GM10266 (cell line): ENCODE data around the gene CTSA.

Source experiments
- DNase-seq: peaks from one replicate; pipeline ENCODE4 v3.0.0; 2012; ENCODE audit errors: extremely low spot score
- TF ChIP-seq, protein P1 (sequence below): IDR thresholded peaks from 2 replicates; pipeline ENCODE4 v1.5.1; 2012; ENCODE audit warnings: mild to moderate bottlenecking, low read depth; ENCODE audit not compliant: control insufficient read depth, insufficient read depth; ENCODE audit errors: missing control alignments

The CTSA gene

DNA sequence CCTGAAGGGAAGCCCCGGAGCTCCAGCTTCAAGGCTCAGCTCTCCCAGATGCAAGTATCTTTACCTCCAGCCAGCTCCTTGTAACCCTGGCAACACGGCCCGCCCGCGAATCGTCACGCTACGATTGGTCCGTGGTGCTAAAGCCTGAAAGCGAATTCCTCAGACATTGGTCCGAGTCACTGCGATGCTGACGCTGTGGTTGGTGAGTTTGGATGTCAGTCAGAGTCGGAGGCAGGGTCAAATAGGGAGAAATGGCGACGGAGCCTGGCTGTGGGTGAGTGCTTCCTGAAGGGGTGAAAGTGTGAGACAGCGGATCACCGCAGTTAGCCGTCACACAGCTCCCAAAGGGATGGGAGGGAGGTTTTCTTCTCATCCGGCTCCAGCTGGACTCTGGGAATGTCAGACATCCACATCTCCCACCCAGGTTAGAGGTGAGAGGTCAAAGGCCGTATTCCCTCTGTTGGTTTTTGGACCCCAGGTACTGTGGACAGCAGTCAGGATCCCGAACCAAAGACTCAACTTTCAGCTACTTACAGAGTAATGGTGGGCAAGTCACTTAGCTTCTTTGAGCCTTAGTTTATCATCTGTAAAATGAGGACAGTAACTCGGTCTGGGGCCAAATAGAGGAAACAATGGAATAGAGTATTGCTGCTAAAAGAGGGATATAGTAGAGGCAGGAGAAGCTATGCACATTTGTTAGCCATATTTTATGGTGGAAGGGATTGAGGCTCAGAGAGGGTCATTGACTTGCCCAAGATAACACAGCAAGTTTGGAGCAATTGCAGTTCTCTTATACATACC lies 9.9 kb upstream of the CTSA start, which contains the start of gene ZSWIM1:
Gene ZSWIM1 (plus strand): TSS at position 240 of the 801 bp plus-strand sequence. CDS start 1,366 bp downstream, outside the sequence.
- peak; percentile 97 for DNase-seq
- TF ChIP-seq, protein P1, sequence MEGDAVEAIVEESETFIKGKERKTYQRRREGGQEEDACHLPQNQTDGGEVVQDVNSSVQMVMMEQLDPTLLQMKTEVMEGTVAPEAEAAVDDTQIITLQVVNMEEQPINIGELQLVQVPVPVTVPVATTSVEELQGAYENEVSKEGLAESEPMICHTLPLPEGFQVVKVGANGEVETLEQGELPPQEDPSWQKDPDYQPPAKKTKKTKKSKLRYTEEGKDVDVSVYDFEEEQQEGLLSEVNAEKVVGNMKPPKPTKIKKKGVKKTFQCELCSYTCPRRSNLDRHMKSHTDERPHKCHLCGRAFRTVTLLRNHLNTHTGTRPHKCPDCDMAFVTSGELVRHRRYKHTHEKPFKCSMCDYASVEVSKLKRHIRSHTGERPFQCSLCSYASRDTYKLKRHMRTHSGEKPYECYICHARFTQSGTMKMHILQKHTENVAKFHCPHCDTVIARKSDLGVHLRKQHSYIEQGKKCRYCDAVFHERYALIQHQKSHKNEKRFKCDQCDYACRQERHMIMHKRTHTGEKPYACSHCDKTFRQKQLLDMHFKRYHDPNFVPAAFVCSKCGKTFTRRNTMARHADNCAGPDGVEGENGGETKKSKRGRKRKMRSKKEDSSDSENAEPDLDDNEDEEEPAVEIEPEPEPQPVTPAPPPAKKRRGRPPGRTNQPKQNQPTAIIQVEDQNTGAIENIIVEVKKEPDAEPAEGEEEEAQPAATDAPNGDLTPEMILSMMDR, result no peak

DNA sequence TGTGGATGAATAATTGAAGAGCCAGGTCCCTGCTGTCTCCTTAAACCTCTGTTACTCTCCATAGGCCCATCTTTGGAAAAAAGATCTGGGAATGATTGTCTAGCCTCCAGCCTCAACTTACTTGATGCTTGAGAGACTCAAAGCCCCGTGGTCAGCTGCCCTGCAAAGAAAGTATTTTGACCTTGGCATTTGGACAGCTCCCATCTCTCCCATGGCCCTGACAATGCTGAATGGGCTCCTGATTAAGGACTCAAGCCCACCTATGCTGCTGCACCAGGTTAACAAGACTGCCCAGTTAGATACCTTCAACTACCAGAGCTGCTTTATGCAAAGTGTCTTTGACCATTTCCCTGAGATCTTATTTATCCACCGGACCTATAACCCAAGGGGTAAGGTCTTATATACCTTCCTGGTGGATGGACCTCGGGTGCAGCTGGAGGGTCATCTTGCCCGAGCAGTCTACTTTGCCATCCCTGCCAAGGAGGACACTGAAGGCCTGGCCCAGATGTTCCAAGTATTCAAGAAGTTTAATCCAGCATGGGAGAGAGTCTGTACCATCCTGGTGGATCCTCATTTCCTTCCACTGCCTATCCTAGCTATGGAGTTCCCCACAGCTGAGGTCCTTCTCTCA lies 8.6 kb upstream of the CTSA start:
- TF ChIP-seq, protein P1, result no peak
- no peak for DNase-seq

DNA sequence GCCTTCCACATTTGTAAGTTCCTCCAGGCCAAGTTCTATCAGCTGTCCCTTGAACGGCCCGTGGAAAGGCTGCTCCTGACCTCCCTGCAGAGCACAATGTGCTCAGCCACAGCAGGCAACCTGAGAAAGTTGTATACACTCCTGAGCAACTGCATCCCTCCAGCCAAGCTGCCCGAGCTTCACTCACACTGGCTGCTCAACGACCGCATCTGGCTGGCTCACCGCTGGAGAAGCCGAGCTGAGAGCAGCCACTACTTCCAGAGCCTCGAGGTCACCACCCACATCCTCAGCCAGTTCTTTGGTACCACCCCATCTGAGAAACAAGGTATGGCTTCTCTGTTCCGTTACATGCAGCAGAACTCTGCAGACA lies 8.1 kb upstream of the CTSA start:
- DNase-seq, result no peak

DNA sequence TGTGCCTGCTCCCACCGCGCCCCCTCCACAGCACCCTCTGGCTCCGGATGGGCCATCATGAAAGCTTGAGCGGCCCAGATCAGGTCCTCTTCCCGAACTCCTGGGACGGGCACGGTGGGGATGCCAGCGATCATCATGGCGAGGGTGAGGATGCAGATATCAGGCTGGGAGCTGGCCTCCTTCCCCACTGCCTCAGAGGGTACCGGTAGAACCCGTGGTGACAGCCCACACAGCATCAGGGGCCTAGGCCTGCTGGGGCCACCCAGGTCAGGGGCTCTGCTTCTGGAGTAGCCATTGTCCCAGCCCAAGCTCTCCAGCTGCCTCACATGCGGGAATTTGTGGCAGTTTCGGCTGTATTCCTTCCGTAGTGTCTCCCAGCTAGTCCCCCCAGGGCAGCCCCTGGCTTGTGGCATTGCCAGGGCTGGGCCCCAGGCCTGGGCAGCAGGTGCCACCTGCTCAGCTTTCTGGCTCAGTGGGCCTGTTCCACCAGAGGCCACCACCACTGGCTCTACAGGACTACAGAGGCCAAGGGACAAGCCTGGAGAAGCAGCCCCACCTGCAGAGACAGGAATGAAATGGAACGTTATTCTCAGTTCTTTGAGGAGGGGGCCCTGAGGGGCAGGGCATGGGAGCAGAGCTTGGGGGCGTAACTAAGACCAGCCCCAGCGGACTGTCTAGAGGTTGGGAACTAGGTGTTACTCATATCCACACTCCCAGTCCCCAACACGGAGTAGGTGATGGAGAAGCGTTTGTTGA lies 4.4 kb upstream of the CTSA start:
- TF ChIP-seq, protein P1, result no peak
- DNase-seq, result no peak

More for the DNA sequence above, 8.1 kb upstream of the CTSA start:
- TF ChIP-seq, protein P1, result no peak

DNA sequence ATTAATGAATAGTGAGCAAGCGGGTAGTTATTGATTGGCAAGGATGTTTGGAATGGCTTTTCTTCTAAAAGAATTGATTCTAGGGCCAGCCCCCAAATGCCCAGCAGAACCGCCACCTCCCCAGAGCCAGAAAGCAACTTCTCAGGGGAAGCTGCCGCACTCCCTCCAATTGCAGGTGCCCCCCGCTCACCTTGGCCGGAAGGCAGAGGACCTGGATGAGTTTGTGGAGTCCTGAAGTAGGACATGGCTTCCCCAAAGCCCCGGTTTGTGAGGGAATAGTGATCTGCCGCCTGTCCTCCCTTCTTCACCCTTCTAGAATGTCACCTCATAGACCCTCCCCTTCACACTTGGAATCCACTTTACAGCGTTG lies 3.8 kb upstream of the CTSA start, which contains the start of gene SPATA25:
Gene SPATA25 (minus strand): TSS at position 277 of the 370 bp plus-strand sequence. CDS start 32 bp downstream, at position 245.
- TF ChIP-seq, protein P1, result no peak

DNA sequence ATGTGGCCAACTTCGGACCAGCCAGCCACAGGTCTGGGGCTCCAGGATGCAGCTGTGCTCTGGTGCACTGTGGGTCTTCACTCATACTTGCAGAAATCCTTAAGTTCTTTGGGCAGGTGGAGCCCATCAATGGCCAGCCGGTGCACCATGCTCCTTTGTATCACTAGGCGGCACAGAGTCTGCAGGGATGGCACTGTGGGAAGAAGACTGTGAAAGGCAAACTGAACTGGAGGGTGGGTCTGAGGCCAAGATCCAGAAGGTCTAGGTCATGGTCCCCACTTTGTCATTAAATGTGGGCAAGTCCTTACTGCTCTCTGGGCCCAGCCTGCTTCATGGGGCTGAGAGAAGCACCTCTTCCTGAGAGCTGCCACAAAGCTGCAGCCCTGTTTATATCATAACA lies 2.5 kb upstream of the CTSA start:
- DNase-seq, result no peak
- TF ChIP-seq, protein P1, result no peak

More for the DNA sequence above, 3.8 kb upstream of the CTSA start, which contains the start of gene SPATA25:
- no peak for DNase-seq
